Stomach (tissue), 9 donors: Measurements from ENCODE around the gene UCK2. TPM values are rescaled to one million over a fixed set of nuclear protein-coding genes. Genes with fewer than 3 reads are reported as not detected.

Source experiments
- DNase-seq, 2 donors: peaks; one replicate each; pipeline versions ENCODE4 v3.0.0 to v3.0.0-alpha.2; 2013 to 2019
- H3K27ac ChIP-seq, 5 donors: fragments of 200-600 bp in 4 of 5; sonication (generic) in 4 of 5; one replicate each; pipeline ENCODE4 v1.5.1; 2013 to 2019; ENCODE audit warnings: mild to moderate bottlenecking in 1 of 5, moderate library complexity in 1 of 5
- H3K27me3 ChIP-seq, 3 donors: fragments of 200-600 bp; sonication (generic); one replicate each; pipeline ENCODE4 v1.5.1; 2017 to 2019; ENCODE audit warnings: mixed run types in 1 of 3
- H3K36me3 ChIP-seq, 4 donors: fragments of 200-600 bp; sonication (generic); 1 replicate in 3 of 4; 2 replicates in 1 of 4; pipeline ENCODE4 v1.5.1; 2016 to 2019
- H3K4me1 ChIP-seq, 4 donors: fragments of 200-600 bp; sonication (generic); one replicate each; pipeline ENCODE4 v1.5.1; 2016 to 2019
- H3K4me3 ChIP-seq, 4 donors: fragments of 200-600 bp; sonication (generic) in 3 of 4; one replicate each; pipeline ENCODE4 v1.5.1; 2016 to 2019; ENCODE audit warnings: mild to moderate bottlenecking in 1 of 4
- H3K9me3 ChIP-seq, 4 donors: fragments of 200-600 bp; sonication (generic); one replicate each; pipeline ENCODE4 v1.5.1; 2016 to 2019
- EP300 ChIP-seq: sonication (generic); formaldehyde crosslinking; IDR thresholded peaks from one replicate; pipeline ENCODE4 v1.6.1; 2017; ENCODE audit warnings: antibody characterized with exemption
- POLR2A ChIP-seq, 4 donors: fragments of 450-650 bp; IDR thresholded peaks; one replicate each; pipeline ENCODE4 v1.6.1; 2016; ENCODE audit warnings: antibody characterized with exemption in 4 of 4, control low read depth in 2 of 4, mild to moderate bottlenecking in 1 of 4, moderate library complexity in 1 of 4
- POLR2AphosphoS5 ChIP-seq, 3 donors: sonication (generic); formaldehyde crosslinking; IDR thresholded peaks; one replicate each; pipeline ENCODE4 v1.6.1; 2016; ENCODE audit warnings: antibody characterized with exemption in 3 of 3
- WGBS, 5 donors: extraction: QIAGEN DNeasy Blood & Tissue Kit in 3 of 5; methylation state at CpG; one replicate each; pipeline versions ENCODE4 v1.1.5 to v1.1.7; 2013 to 2018; 5-methylcytosine and 5-hydroxymethylcytosine counted together
- intact Hi-C: fragments of 100-400 bp; cut with DNase I; formaldehyde crosslinking; loops from one replicate; pipeline ENCODE4 v1.15.1; 2023; ENCODE audit warnings: low total_unique reads
- polyA plus RNA-seq, 3 donors: library from polyadenylated mRNA; stranded (reverse); fragments of 200-250 nt; gene quantifications; one replicate each; pipeline ENCODE4 v1.2.3, GENCODE V29; 2013
- total RNA-seq, 5 donors: library from RNA; depleted of rRNA; stranded (reverse); fragments of >200 nt; gene quantifications; one replicate each; pipeline versions ENCODE4 v1.1.0 to v1.2.3, GENCODE V29; 2014 to 2016
- TF ChIP-seq, protein P1 (sequence below), 7 experiments: fragments of 450-650 bp in 4 of 7; fragments of 200-600 bp in 3 of 7; sonication (generic) in 3 of 7; IDR thresholded peaks; one replicate each; pipeline ENCODE4 v1.5.1; 2016 to 2019; ENCODE audit warnings: antibody characterized with exemption in 7 of 7, control low read depth in 2 of 7, mild to moderate bottlenecking in 1 of 7
- donor health status: healthy with polysubstance abuse.
- donor health status: Bipolar disorder and iron deficiency.
- donor health status: healthy.

UCK2 gene
- total and polyA plus RNA-seq, 8 donors, result 12.3 to 72.8 (median 30.3) TPM

DNA sequence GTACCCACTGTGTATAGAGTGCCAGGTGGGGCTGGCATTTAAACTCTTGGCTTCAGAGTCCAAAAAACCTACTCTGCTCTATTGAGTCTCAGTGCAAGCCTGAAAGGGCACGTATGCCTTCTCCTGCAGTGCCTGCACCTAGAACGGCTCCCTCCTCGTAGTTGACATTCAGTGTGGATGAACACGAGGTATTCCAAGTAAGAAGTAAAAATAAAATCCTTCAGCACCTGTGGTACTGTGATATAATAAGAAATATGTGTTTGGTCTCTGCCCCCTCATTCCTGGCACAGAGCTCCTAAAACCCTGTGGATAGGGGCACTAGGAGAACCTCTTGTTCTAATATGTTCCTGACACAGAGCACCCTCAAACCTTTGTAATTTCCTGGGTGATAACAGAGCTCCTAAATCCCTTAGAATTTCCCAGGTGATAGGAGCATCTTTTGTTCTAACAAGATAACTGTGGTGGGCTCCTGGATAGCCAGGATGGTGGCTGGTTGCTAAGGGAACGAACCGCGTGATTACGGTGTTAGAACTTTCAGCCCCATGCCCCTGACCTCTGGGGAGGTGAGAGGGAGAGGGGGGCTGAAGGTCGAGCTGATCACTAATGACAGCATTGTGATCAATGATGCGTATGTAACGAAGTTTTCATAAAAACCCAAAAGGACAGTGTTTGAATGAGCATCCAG, 16.8 kb downstream of the UCK2 start:
- Histone ChIP-seq H3K27ac (no peak overlapping the region), H3K4me1 (peaks cover 3 to 63% (median 35%) of the 10 kb centered on the region in 4 donors), H3K36me3 (no peaks in the 10 kb centered on the region), H3K27me3 (no peaks in the 10 kb centered on the region), H3K4me3 (no peak overlapping the region), H3K9me3 (no peaks in the 10 kb centered on the region)
- intact Hi-C loops, result no loop called here
- 47 to 68% (median 56%) methylated on average over 11 of the region's 11 CpGs for WGBS, 5 donors
- TF ChIP-seq EP300 (no peak), POLR2AphosphoS5 (IDR thresholded peaks at IDR 0.05) (no peak), POLR2A (IDR thresholded peaks at IDR 0.05) (no peak)
- TF ChIP-seq, protein P1, sequence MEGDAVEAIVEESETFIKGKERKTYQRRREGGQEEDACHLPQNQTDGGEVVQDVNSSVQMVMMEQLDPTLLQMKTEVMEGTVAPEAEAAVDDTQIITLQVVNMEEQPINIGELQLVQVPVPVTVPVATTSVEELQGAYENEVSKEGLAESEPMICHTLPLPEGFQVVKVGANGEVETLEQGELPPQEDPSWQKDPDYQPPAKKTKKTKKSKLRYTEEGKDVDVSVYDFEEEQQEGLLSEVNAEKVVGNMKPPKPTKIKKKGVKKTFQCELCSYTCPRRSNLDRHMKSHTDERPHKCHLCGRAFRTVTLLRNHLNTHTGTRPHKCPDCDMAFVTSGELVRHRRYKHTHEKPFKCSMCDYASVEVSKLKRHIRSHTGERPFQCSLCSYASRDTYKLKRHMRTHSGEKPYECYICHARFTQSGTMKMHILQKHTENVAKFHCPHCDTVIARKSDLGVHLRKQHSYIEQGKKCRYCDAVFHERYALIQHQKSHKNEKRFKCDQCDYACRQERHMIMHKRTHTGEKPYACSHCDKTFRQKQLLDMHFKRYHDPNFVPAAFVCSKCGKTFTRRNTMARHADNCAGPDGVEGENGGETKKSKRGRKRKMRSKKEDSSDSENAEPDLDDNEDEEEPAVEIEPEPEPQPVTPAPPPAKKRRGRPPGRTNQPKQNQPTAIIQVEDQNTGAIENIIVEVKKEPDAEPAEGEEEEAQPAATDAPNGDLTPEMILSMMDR (IDR thresholded peaks at IDR 0.05), result no peak
- no peak for DNase-seq

DNA sequence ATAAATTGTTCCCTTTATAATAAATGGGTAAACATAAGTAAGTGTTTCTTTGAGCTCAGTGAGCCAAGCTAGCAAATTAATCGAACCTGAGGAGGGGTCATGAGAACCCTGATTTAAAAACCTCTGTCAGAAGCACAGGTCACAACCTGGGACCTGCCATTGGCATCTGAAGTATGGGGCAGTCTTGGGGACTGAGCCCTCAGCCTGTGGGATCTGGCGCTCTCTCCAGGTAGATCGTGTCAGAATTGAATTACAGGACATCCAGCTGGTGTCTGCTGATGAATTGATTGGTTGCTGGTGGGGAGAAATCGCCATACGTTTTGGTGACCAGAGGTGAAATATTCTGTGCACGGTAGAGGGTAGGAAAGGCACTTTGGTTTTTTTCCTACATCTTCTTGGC, 17.5 kb downstream of the UCK2 start:
- no peaks in the 10 kb centered on the region for H3K27me3 ChIP-seq
- TF ChIP-seq POLR2A (IDR thresholded peaks at IDR 0.05) (no peak), POLR2AphosphoS5 (IDR thresholded peaks at IDR 0.05) (no peak), EP300 (no peak)
- TF ChIP-seq, protein P1 (IDR thresholded peaks at IDR 0.05), result no peak

DNA sequence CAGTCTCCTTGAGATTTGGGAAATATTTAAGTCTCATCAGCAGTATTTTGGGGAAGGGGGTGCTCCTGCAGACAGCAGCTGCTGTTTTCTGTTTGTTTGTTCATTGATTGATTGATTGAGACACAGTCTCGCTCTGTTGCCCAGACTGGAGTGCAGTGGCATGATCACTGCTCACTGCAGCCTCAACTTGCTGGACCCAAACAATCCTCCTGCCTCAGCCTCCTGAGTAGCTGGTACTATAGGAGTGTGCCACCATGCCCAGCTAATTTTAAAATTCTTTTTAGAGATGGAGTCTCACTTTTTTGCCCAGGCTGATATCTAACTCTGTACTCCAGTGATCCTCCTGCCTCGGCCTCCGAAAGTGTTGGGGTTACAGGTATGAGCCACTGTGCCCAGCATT, 18.2 kb downstream of the UCK2 start:
- no peak overlapping the region for H3K27ac ChIP-seq
- 94 to 100% (median 94%) methylated on average over 3 of the region's 3 CpGs for WGBS, 5 donors
- no peaks in the 10 kb centered on the region for H3K36me3 ChIP-seq
- DNase-seq, result no peak
- peaks cover 3 to 65% (median 33%) of the 10 kb centered on the region in 4 donors for H3K4me1 ChIP-seq
- TF ChIP-seq POLR2AphosphoS5 (IDR thresholded peaks at IDR 0.05), result no peak
- TF ChIP-seq, protein P1 (IDR thresholded peaks at IDR 0.05), result no peak
- TF ChIP-seq EP300, result no peak
- TF ChIP-seq POLR2A (IDR thresholded peaks at IDR 0.05), result no peak
- no peaks in the 10 kb centered on the region for H3K9me3 ChIP-seq
- H3K4me3 ChIP-seq, result no peak overlapping the region
- intact Hi-C loops, result no loop called here
- H3K27me3 ChIP-seq, result no peaks in the 10 kb centered on the region

More for the DNA sequence above, 17.5 kb downstream of the UCK2 start:
- no peaks in the 10 kb centered on the region for H3K36me3 ChIP-seq
- peaks cover 3 to 70% (median 35%) of the 10 kb centered on the region in 4 donors for H3K4me1 ChIP-seq
- H3K9me3 ChIP-seq, result no peaks in the 10 kb centered on the region
- WGBS, 5 donors, result 57 to 76% (median 66%) methylated on average over 6 of the region's 6 CpGs
- intact Hi-C loops, result no loop called here
- no peak overlapping the region for H3K4me3 ChIP-seq
- H3K27ac ChIP-seq, result no peak overlapping the region
- DNase-seq, result no peak

DNA sequence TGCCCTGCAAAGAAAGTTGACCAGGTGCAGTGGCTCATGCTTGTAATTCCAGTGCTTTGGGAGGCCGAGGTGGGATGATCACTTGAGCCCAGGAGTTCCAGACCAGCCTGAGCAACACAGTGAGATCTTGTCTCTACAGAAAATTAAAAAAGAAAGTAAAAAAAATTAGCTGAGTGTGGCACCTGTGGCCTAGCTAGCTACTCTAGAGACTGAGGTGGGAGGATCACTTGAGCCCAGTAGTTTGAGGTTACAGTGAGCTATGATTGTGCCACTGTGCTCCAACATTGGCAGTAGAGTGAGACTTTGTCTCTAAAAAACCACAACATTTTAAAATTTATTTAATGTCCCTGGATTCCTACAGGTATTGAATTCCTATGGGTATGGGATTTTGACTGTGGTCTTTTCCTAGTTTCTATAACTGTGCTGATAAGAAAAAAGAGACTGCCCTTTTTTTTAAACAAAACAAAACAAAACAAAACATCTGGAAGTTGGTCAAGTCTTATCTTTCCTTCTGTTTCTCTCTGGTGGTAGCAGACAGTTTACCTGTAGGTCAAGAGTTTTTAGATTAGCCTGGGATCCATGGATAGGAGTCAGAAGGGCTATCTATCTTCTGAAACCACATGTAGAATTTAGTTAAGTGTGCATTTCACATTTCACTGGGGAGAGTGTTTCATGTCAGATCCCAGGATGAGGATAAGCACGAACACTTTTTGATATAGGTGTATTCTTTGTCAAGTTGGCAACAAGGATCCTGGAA, 18.8 kb downstream of the UCK2 start:
- DNase-seq, result no peak
- no peaks in the 10 kb centered on the region for H3K9me3 ChIP-seq
- no peak for TF ChIP-seq POLR2AphosphoS5 (IDR thresholded peaks at IDR 0.05)
- no peak for TF ChIP-seq EP300
- no peak for TF ChIP-seq POLR2A (IDR thresholded peaks at IDR 0.05)
- TF ChIP-seq, protein P1 (IDR thresholded peaks at IDR 0.05), result no peak
- intact Hi-C loops, result no loop called here
- no peak overlapping the region for H3K27ac ChIP-seq
- WGBS, 5 donors, result 67 to 77% (median 71%) methylated on average over 2 of the region's 2 CpGs
- H3K4me3 ChIP-seq, result no peak overlapping the region
- peaks cover 0 to 65% (median 31%) of the 10 kb centered on the region in 4 donors for H3K4me1 ChIP-seq
- H3K36me3 ChIP-seq, result no peaks in the 10 kb centered on the region
- H3K27me3 ChIP-seq, result no peaks in the 10 kb centered on the region
